ENCODE data around the gene POTEG.
"Not testable (repeated sequence)": the region's sequence is repeated elsewhere in the genome, so short reads cannot be mapped to it uniquely, and the experiment has no call there.

Gene POTEG

GRCh38 chr14:19372813-19373500, 61.2 kb downstream of the POTEG start:
- DNase-seq (ENCODE audit: low read depth) = not testable (repeated sequence)

GRCh38 chr14:19371767-19372166, 62.4 kb downstream of the POTEG start:
- DNase-seq (ENCODE audit: low read depth) = not testable (repeated sequence)

- DNase-seq (ENCODE audit: low read depth) = not testable (repeated sequence)
Observed at GRCh38 chr14:19362803-19363202, 71.3 kb downstream of the POTEG start.

GRCh38 chr14:19362323-19362722, 71.8 kb downstream of the POTEG start:
- not testable (repeated sequence) for DNase-seq (ENCODE audit: low read depth)

- not testable (repeated sequence) for DNase-seq (ENCODE audit: low read depth)
Observed at GRCh38 chr14:19361636-19362253, 72.4 kb downstream of the POTEG start.

GRCh38 chr14:19360937-19361635, 73.1 kb downstream of the POTEG start:
- DNase-seq (ENCODE audit: low read depth) = not testable (repeated sequence)
